Mesenchymal stem cell (in vitro differentiated cells and primary cell): ENCODE data around the gene MAU2.

Source experiments
- DNase-seq: peaks from one replicate; pipeline ENCODE4 v3.0.0-alpha.2; 2013
- H2AFZ ChIP-seq: one replicate; pipeline ENCODE4 v1.6.1; 2013; ENCODE audit warnings: low read depth, mild to moderate bottlenecking, control low read depth, inconsistent platforms, low read length, moderate library complexity
- H2AK5ac ChIP-seq: 2 replicates; pipeline ENCODE4 v1.6.1; 2013; ENCODE audit warnings: low read length, moderate library complexity, mild to moderate bottlenecking, inconsistent platforms; ENCODE audit not compliant: severe bottlenecking
- H2BK120ac ChIP-seq: one replicate; pipeline ENCODE4 v1.6.1; 2013; ENCODE audit warnings: low read depth, mild to moderate bottlenecking, inconsistent platforms, low read length, moderate library complexity
- H2BK12ac ChIP-seq, 2 experiments: one replicate each; pipeline ENCODE4 v1.6.1; 2013; ENCODE audit warnings: inconsistent platforms in 2 of 2, low read length in 2 of 2, mild to moderate bottlenecking in 2 of 2, moderate library complexity in 2 of 2, control low read depth in 1 of 2
- H2BK15ac ChIP-seq: one replicate; pipeline ENCODE4 v1.6.1; 2013; ENCODE audit warnings: mild to moderate bottlenecking, low read depth, inconsistent platforms; ENCODE audit not compliant: poor library complexity, severe bottlenecking
- H2BK5ac ChIP-seq: 2 replicates; pipeline ENCODE4 v1.6.1; 2013; ENCODE audit warnings: low read depth, mild to moderate bottlenecking, low read length, control low read depth, inconsistent platforms; ENCODE audit not compliant: poor library complexity, severe bottlenecking
- H3K14ac ChIP-seq, 2 experiments: one replicate each; pipeline ENCODE4 v1.6.1; 2013; ENCODE audit warnings: inconsistent platforms in 2 of 2, low read length in 2 of 2, control low read depth in 1 of 2, mild to moderate bottlenecking in 1 of 2, moderate library complexity in 1 of 2
- H3K18ac ChIP-seq, 2 experiments: one replicate each; pipeline ENCODE4 v1.6.1; 2013; ENCODE audit warnings: inconsistent platforms in 2 of 2, low read length in 2 of 2, control low read depth in 1 of 2, low read depth in 1 of 2, mild to moderate bottlenecking in 1 of 2
- H3K23ac ChIP-seq, 2 experiments: one replicate each; pipeline ENCODE4 v1.6.1; 2013; ENCODE audit warnings: inconsistent platforms in 2 of 2, low read length in 2 of 2, mild to moderate bottlenecking in 2 of 2, moderate library complexity in 2 of 2, control low read depth in 1 of 2
- H3K27ac ChIP-seq: 2 replicates; pipeline ENCODE4 v1.5.1; 2013; ENCODE audit warnings: mild to moderate bottlenecking, moderate library complexity, low read length, control low read depth, inconsistent platforms; ENCODE audit not compliant: poor library complexity, severe bottlenecking
- H3K27me3 ChIP-seq, 2 experiments: 2 replicates each; pipeline versions ENCODE4 v1.6.1 to v1.7.0; 2013; ENCODE audit warnings: low read length in 2 of 2, mild to moderate bottlenecking in 2 of 2, moderate library complexity in 2 of 2, control low read depth in 1 of 2, inconsistent platforms in 1 of 2; ENCODE audit not compliant: control insufficient read depth in 1 of 2, insufficient read depth in 1 of 2
- H3K36me3 ChIP-seq, 2 experiments: 2 replicates each; pipeline versions ENCODE4 v1.6.1 to v1.7.0; 2013; ENCODE audit warnings: low read length in 2 of 2, control low read depth in 1 of 2, inconsistent platforms in 1 of 2, low read depth in 1 of 2, mild to moderate bottlenecking in 1 of 2; ENCODE audit not compliant: insufficient read depth in 2 of 2, control insufficient read depth in 1 of 2
- H3K4ac ChIP-seq, 2 experiments: one replicate each; pipeline ENCODE4 v1.6.1; 2013; ENCODE audit warnings: inconsistent platforms in 2 of 2, low read length in 2 of 2, mild to moderate bottlenecking in 2 of 2, moderate library complexity in 2 of 2, control low read depth in 1 of 2, low read depth in 1 of 2
- H3K4me1 ChIP-seq: 2 replicates; pipeline ENCODE4 v1.6.1; 2013; ENCODE audit warnings: low read depth, low read length, control low read depth; ENCODE audit not compliant: control insufficient read depth, insufficient read depth
- H3K4me2 ChIP-seq: 2 replicates; pipeline ENCODE4 v1.6.1; 2013; ENCODE audit warnings: low read length, mild to moderate bottlenecking, inconsistent platforms; ENCODE audit not compliant: poor library complexity, severe bottlenecking
- H3K4me3 ChIP-seq, 2 experiments: 2 replicates each; pipeline versions ENCODE4 v1.5.1 to v1.7.0; 2013; ENCODE audit warnings: low read length in 2 of 2, mild to moderate bottlenecking in 2 of 2, control low read depth in 1 of 2, low read depth in 1 of 2; ENCODE audit not compliant: insufficient read depth in 1 of 2
- H3K79me1 ChIP-seq: replicated peaks from 2 replicates; pipeline ENCODE4 v1.6.1; 2013; ENCODE audit warnings: mild to moderate bottlenecking, control low read depth, low read length, inconsistent platforms; ENCODE audit not compliant: poor library complexity, severe bottlenecking
- H3K9ac ChIP-seq: 2 replicates; pipeline ENCODE4 v1.7.0; 2013; ENCODE audit warnings: mild to moderate bottlenecking, low read length, moderate library complexity
- H3K9me3 ChIP-seq: 2 replicates; pipeline ENCODE4 v1.7.0; 2013; ENCODE audit warnings: mild to moderate bottlenecking, low read length; ENCODE audit not compliant: control insufficient read depth
- H4K8ac ChIP-seq: one replicate; pipeline ENCODE4 v1.6.1; 2013; ENCODE audit warnings: inconsistent platforms, mild to moderate bottlenecking, low read length, moderate library complexity
- H4K91ac ChIP-seq: one replicate; pipeline ENCODE4 v1.6.1; 2013; ENCODE audit warnings: mild to moderate bottlenecking, low read length, inconsistent platforms
- WGBS: methylation state at CpG from one replicate; pipeline ENCODE4 v1.1.7; 2013; ENCODE audit warnings: mixed read lengths; 5-methylcytosine and 5-hydroxymethylcytosine counted together

The MAU2 gene

DNA sequence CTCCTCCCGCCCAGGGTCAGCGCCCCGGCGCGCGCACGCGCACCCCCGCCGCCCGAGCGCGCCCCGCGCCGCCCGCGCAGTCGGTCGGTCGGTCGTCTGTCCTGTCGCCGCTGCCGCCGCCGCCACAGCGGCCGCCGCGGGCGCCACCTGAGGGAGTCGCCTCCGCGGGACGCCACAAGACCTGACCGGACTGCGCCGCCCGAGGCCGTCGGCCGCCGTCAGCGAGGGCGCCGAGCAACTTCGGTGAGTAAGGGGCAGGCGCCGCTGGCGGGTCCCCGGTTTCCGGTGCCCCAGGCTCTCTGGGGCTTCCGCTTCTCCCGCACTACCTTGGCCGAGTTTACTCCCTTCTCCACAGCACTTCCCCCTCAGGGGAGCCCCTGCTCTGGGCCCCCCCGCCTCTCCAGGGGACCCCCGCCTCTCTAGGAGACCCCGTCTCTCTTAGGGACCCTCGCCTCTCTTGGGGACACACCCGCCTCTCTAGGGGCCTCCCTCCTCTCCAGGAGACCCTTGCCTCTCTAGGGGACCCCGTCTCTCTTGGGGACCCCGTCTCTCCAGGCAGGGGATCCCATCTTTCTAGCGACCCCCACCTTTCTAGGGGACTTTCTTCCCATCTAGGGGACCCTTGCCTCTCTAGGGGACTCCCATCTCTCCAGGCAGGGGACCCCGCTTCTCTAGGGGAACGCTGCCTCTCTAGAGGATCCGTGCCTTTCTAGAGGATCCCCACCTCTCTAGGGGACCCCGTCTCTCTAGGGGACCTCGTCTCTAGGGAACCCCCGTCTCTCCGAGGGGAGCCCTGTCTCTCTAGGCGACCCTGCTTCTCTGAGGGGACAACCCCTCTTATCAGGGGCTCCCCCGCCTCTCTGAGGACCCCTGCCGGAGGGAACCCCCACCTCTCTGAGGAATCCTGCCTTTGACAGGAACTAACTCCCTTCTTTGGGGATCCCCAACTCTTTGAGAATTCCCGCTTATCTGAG lies 65.6 kb downstream of the MAU2 start:
- H3K27ac ChIP-seq = no peak overlapping the region
- peaks cover 42% of the 10 kb centered on the region for H3K79me1 ChIP-seq
- no peaks in the 10 kb centered on the region for H3K27me3 ChIP-seq
- peaks cover 14% of the 10 kb centered on the region for H3K4me1 ChIP-seq
- peak overlapping the region; percentile 82 for H4K8ac ChIP-seq
- no peak overlapping the region for H2BK12ac ChIP-seq
- H3K9ac ChIP-seq = peak overlapping the region; percentile 97
- peak overlapping the region; percentile 57 to 79 for H3K14ac ChIP-seq
- H3K4me2 ChIP-seq = peak overlapping the region; percentile 99
- H2AFZ ChIP-seq = no peak overlapping the region
- peak overlapping the region; percentile 74 to 79 for H3K23ac ChIP-seq
- H3K9me3 ChIP-seq = no peaks in the 10 kb centered on the region
- H3K4me3 ChIP-seq = peak overlapping the region; percentile 92
- H2BK15ac ChIP-seq = peak overlapping the region; percentile 67
- 8% methylated on average over 39 of the region's 75 CpGs for WGBS
- H2BK120ac ChIP-seq = peak overlapping the region; percentile 88
- no peaks in the 10 kb centered on the region for H3K36me3 ChIP-seq
- DNase-seq = no peak
- H3K4ac ChIP-seq = peak overlapping the region; percentile 78 to 90
- H2BK5ac ChIP-seq = no peak overlapping the region
- H3K18ac ChIP-seq = peak overlapping the region; percentile 80 to 95
- H4K91ac ChIP-seq = peak overlapping the region; percentile 83
- H2AK5ac ChIP-seq = no peak overlapping the region

DNA sequence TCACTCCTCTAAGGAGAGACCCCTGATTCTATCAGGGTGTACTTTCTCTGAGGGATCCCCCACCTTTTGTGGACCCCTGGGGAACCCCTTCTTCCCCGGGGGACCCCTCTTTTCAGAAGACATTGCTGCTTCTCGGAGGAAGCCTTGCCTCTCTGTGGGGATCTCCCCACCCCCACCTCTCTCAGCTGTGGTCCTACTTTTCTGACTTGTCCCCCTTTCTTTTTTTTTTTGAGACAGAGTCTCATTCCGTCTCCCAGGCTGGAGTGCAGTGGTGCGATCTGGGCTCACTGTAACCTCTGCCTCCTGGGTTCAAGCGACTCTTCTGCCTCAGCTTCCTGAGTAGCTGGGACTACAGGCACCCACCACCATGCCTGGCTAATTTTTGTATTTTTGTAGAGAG lies 66.5 kb downstream of the MAU2 start:
- H3K18ac ChIP-seq = peak overlapping the region in 1 of 2 experiments; percentile 17
- H2AK5ac ChIP-seq = peak overlapping the region; percentile 28
- H3K9me3 ChIP-seq = no peaks in the 10 kb centered on the region
- no peak overlapping the region for H2BK12ac ChIP-seq
- no peaks in the 10 kb centered on the region for H3K27me3 ChIP-seq
- H3K23ac ChIP-seq = no peak overlapping the region
- DNase-seq = no peak
- H4K8ac ChIP-seq = no peak overlapping the region
- H2BK5ac ChIP-seq = no peak overlapping the region
- H4K91ac ChIP-seq = no peak overlapping the region
- H3K4me2 ChIP-seq = peak overlapping the region; percentile 99
- no peak overlapping the region for H2BK120ac ChIP-seq
- no peak overlapping the region for H3K27ac ChIP-seq
- no peak overlapping the region for H3K14ac ChIP-seq
- H3K4me1 ChIP-seq = peaks cover 14% of the 10 kb centered on the region
- no peak overlapping the region for H2AFZ ChIP-seq
- no peaks in the 10 kb centered on the region for H3K36me3 ChIP-seq
- H3K4me3 ChIP-seq = peak overlapping the region in 1 of 2 experiments; percentile 92
- peak overlapping the region; percentile 67 for H2BK15ac ChIP-seq
- H3K79me1 ChIP-seq = peaks cover 42% of the 10 kb centered on the region
- no peak overlapping the region for H3K4ac ChIP-seq
- peak overlapping the region; percentile 97 for H3K9ac ChIP-seq
- WGBS = 86% methylated on average over 5 of the region's 5 CpGs

DNA sequence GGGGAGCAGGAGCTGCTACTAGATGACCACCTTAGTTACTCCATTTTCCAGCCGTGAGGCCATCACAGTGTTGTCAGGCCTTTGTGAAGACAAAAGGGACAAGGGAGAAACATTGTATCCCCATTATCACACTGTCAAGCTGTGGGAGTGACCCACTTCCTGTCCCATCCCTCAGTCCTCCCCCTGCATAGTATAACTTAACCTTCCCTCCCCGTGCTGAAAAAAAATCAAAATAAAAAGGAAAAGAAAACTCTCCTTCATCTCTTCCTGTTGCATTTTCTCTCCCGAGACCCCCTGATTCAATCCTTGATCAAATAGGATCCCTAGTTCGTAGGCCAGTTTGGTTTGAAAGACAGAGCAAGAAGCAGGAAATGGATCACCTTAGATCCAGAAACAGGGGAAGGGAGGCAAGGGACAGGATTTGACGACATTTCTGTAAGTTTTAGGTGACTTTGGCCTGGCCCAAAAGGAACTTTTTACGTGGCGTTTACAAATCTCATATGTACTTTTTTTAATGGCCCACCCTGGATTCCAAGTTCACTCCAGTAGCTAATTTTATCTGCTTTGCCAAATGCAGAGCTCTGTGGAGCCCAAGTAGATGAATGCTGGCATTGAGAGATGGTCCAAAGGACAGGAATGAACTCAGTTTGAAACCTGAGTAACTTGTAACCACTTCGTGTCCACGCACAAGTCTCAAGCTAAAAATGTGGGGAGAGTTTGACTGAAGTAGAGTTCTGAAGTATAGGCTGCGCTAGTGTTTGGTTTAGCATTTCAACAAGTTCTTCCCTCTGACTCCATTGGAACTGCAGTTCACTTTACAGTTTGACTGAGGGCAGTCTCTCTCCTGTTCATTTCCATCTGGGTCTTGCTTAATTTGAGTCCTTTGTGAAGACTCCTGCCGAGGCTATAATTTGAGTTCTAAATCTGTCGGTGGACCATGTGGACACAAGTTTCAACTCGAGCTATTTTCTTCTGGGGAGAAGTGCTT lies 68.2 kb downstream of the MAU2 start:
- Histone ChIP-seq H2AFZ (no peak overlapping the region), H3K4ac (peak overlapping the region in 1 of 2 experiments; percentile 69), H3K23ac (no peak overlapping the region), H4K8ac (no peak overlapping the region), H3K36me3 (no peaks in the 10 kb centered on the region), H2AK5ac (no peak overlapping the region), H3K9me3 (no peaks in the 10 kb centered on the region), H2BK120ac (no peak overlapping the region), H3K4me3 (no peak overlapping the region), H3K14ac (no peak overlapping the region), H3K27ac (no peak overlapping the region), H3K79me1 (peaks cover 46% of the 10 kb centered on the region), H2BK5ac (no peak overlapping the region), H3K4me2 (no peak overlapping the region), H3K4me1 (peaks cover 14% of the 10 kb centered on the region), H2BK12ac (no peak overlapping the region), H3K27me3 (no peaks in the 10 kb centered on the region), H3K9ac (peak overlapping the region; percentile 41), H2BK15ac (no peak overlapping the region), H3K18ac (peak overlapping the region in 1 of 2 experiments; percentile 4), H4K91ac (peak overlapping the region; percentile 84)
- no peak for DNase-seq
- WGBS = 75% methylated on average over 12 of the region's 13 CpGs
